NCI-H345 treated with DMSO at 0.1 percent for 48 hours (cell line): ENCODE measurements around the gene HACD1.

Experiments used
- DNase-seq: peaks from one replicate; lab custom pipeline; 2025; ENCODE audit not compliant: unreplicated experiment; lab: John Stamatoyannopoulos, UW

The HACD1 gene

DNA sequence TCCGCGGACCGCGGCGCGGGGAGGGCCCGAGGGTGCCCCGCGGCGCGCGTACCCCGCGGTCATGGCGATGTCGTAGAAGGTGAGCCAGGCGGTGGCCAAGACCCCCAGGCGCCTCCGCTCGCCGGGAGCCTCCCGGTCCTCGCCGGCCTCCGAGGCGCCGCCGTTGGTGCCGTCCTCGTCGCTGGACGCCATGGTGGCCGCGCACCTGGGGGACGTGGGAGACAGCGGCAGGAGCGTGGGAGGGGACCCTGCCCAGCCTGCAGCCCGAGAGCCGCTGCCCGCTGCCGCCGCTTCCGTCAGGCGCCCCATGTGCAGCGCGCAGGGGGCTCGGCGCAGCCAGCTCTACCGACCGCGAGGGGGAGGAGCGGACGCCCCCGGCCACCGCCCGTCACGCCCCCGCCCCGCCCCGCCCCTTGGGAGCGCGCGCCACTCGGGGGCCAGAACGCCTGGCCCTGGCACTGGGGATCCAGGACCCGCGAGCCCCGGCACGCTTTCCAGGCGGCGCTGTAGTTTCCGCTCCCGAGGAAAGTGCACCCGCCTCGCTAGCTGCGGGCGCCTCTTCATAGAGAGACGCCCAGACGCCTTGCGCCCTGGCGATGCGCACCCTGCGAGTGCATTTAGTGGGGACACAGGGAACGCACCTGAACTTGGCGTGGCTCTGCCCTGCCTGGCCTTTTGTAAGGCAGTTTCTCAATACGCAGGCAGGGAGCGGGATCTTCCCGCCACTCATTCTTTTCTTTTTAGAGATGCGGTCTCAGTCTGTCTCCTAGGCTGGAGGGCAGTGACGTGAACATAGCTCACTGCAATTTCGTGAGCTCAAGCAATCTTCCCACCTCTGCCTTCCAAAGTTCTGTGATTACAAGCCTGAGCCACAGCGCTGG lies at the start of gene HACD1:
Gene HACD1, minus strand, starts transcription at position 344 of the 881 bp plus-strand sequence. Its CDS starts 35 bp downstream, at position 309.
- no peak for DNase-seq

- no peak for DNase-seq
These were observed 48.6 kb upstream of the HACD1 start for GRCh38 chr10:17665747-17666146.

GRCh38 chr10:17663450-17663849 lies 46.3 kb upstream of the HACD1 start:
- DNase-seq = no peak

DNA sequence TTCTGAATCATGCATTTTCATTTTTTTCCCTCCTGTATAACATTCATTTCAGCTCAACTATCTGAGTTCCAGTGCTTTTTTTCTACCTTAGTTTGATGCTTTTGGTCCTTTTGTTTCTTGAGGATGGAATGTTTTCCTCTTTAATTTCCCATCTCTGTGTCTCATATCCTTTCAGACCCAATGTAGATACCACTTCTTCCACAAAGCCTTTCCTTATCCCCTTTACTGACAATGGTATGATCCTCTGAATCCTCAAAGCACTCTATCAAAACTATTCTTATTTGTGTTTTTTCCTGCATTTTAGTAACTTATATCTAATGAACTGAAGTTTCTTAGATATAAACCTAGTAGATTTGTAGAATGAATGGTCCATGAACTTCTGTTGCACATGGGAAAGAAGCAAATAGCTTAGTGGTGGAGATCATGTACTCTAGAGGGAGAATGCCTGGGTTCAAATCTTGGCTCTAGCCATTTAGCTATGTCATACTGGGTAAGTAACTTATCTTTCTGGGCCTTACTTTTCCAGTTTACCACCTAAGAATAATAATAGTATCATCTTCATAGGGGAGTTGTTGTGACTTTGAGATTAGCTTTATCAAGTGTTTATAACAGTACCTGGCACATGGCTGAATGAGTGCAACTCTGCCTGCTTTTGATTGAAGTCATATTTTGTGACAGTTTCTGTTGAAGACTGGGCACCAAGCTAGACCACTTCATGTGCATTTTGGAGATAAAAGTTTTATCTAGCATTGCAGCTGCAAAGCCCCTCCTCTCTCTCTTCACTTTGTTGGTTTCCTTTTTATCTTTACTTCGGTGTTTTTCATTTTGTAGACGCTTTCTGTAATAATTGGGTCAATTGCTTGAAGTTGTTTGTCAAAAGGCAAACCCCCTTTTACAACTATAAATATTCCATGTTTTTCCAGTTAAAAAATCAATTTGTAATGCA lies 45.3 kb upstream of the HACD1 start:
- DNase-seq = no peak

DNA sequence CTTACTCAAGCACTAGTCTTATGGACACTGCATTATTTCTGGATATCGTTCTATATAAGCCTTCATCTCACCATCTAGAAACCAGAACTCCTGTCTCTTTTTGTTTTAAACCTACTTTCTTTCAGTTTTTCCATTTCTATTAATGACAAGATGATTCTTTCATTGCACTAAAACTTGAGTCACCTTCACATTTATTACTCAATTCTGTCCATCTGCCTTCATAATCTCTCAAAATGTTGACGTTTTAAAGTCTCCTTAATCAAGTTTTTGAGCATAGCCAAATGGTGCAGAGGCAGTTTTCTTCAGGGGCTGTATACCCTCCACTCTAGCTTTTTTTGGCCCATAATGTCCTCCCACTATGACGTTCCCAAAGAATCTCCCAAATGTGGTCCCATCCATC lies 44.3 kb upstream of the HACD1 start:
- no peak for DNase-seq

GRCh38 chr10:17660921-17661320 lies 43.7 kb upstream of the HACD1 start:
- no peak for DNase-seq

- no peak for DNase-seq
These were observed 42.2 kb upstream of the HACD1 start for GRCh38 chr10:17659365-17659764.

- no peak for DNase-seq
These were observed 39.9 kb upstream of the HACD1 start for GRCh38 chr10:17657103-17657500.

DNA sequence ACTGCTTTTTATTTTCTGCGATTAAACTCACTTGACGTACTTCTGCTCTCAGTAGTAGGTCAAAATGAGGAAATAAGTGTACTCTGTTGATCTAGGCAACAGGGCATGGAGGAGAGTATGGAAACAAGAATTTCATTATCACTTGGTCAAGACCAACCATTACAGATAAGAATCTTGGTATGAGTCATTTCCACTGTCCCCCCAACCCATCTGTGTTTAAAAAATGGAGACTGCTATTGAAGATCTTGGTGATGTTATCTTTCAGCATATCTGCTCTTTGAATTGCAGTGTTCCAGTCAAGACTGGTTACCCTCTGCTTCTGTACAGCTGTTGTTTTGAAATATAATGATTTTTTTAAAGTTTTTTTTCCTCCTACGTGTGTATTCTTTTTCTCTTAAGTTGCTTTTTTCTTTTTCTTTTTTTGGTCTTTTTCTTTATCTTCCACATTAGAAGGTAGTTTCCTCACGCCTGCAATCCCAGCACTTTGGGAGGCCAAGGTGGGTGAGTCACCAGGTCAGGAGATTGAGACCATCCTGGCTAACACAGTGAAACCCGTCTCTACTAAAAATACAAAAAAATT lies 38.5 kb upstream of the HACD1 start:
- DNase-seq = no peak

GRCh38 chr10:17655009-17655408 lies 37.8 kb upstream of the HACD1 start:
- no peak for DNase-seq

GRCh38 chr10:17652585-17652984 lies 35.4 kb upstream of the HACD1 start:
- no peak for DNase-seq

GRCh38 chr10:17651896-17652295 lies 34.7 kb upstream of the HACD1 start:
- no peak for DNase-seq

DNA sequence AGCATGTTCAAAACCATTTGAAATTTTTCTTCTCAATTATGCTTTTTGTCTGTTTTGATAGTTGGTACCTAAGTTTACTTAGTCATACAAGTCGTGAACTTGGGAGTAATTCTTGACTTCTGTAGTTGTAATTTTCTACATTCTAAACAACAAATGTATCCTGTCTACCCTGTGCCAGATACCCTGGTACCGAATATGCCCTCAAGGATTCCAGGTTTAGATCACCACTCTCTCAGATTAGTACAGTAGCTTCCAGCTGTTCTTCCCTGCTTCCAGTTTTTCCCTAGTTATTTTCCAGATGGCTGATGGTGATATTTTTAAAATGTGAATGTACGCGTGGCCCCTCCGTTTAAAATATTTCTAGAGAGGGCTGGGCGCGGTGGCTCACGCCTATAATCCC lies 33.2 kb upstream of the HACD1 start:
- DNase-seq = no peak

GRCh38 chr10:17649836-17650235 lies 32.7 kb upstream of the HACD1 start:
- no peak for DNase-seq

DNA sequence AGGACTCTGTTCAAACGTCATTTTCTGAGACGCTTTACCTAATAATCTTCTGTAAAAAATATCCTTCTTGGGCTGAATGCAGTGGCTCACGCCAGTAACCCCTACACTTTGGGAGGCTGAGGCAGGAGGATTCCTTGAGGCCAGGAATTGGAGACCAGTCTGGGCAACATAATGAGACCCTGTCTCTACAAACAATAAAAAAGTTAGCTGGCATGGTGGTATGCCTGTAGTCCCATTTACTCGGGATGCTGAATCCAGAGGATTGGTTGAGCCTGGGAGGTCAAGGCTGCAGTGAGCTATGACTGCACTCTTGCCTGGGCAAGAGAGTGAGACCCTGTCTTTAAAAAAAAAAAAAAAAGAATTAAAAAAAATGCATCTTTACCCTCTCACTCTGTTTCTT lies 31.9 kb upstream of the HACD1 start:
- no peak for DNase-seq

GRCh38 chr10:17648243-17649035 lies 31.3 kb upstream of the HACD1 start:
- DNase-seq = no peak

DNA sequence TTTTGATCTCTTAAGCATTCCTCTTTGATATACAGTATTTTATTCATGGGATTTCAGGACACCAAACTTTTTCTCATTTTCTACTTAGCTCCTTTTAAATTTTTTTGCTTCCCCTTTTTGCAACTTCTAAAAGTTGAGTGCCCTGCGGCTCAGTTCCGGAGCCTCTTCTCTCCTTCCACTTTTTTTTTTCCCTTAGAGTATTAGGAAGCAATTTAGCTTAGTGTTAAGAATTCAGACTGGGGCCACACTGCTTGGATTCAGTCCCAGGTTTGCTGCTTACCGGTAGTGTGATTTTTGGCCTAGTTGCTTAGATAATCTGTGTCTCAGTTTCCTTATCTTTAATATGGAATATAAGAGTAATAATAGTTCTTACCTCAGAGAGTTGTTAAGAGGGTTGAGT lies 30.2 kb upstream of the HACD1 start:
- no peak for DNase-seq

GRCh38 chr10:17645621-17646345 lies 28.6 kb upstream of the HACD1 start:
- DNase-seq = no peak

GRCh38 chr10:17644485-17644943 lies 27.3 kb upstream of the HACD1 start:
- no peak for DNase-seq
